ENCODE measurements around the gene DYRK1A. TPM values are rescaled to one million over a fixed set of nuclear protein-coding genes. Genes with fewer than 3 reads are reported as not detected.
A peak's percentile ranks its signal among the peaks of the same experiment; 100 is the strongest.

DYRK1A gene
- total RNA-seq, 2 experiments from 2014 or later = 109 to 122 TPM

DNA sequence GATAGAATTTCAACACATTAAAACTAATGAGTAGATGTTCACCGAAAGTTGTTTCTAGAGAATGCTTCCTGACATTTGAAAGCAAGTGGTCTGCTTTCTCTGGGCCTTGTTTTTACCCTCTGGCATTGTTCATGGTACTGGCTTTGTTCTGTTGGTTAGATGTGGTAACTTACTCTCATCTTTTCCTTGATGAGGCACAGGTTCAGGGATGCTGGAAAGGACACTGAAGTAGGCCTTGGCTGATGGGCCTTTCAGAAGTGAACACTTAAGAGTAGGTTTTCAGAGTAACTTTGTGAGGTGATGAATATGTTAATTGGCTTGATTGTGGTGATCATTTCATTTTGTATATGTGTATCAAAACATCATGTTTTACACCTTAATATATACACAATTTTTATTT, 55.8 kb downstream of the DYRK1A start:
- Mint-ChIP-seq H3K36me3 (peaks cover 52% of the 10 kb centered on the region), H3K4me3 (no peak overlapping the region), H3K4me1 (peaks cover 26% of the 10 kb centered on the region), H3K27me3 (no peaks in the 10 kb centered on the region), H3K27ac (no peak overlapping the region), H3K9me3 (peaks cover 4% of the 10 kb centered on the region)
- POLR2A ChIA-PET = interaction anchor here (0.8 kb wide), 1 partner anchor 22 kb away, joined by 3 read pairs; no protein-coding TSS in a partner anchor
- DNase-seq (no peak), ATAC-seq (ENCODE audit: low read depth) (no peak)

DNA sequence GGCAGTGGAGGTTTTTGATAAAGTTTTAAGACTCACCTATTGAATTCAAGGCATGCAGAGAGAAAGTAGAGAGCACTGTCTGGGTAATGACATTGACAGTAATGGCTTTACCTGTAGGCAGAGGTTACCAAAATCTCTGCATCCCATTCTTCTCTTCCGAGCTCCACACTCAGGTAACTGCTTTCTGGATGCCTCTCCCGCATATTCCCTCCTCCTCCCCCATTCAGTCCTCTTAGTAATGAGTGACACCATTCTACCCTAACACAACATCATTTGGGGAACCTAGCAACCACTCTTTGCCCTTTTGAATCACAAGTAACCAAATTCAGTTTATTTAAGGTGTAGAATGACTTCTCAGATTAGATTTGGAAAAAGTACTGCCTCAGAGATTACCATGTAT, 56.5 kb downstream of the DYRK1A start:
- no peak overlapping the region for H3K4me3 Mint-ChIP-seq
- H3K27ac Mint-ChIP-seq = no peak overlapping the region
- peaks cover 51% of the 10 kb centered on the region for H3K36me3 Mint-ChIP-seq
- H3K27me3 Mint-ChIP-seq = no peaks in the 10 kb centered on the region
- DNase-seq (no peak), ATAC-seq (ENCODE audit: low read depth) (no peak)
- H3K9me3 Mint-ChIP-seq = peaks cover 4% of the 10 kb centered on the region
- POLR2A ChIA-PET = no interaction called here
- peaks cover 23% of the 10 kb centered on the region for H3K4me1 Mint-ChIP-seq

DNA sequence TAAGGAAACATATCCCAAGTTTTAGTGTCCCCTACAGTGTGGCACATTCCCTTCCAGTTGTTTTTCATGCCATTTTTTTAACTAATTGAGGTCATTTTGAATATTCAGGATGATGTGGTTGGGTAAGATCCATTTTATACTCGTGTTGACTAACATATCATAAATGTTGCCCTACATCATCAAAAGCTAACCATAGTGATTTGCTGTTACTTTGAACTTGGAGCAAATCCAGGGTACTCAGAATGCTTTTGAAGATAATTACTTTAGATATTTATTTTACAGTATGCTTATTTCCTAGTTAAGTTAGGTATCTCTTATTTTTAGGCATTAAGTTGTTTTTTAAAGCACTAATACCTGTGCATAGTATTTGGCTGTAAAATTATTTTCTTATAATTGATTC, 57.8 kb downstream of the DYRK1A start:
- POLR2A ChIA-PET = no interaction called here
- ATAC-seq (ENCODE audit: low read depth) (no peak), DNase-seq (no peak)
- Mint-ChIP-seq H3K27me3 (no peaks in the 10 kb centered on the region), H3K4me3 (no peak overlapping the region), H3K9me3 (peaks cover 4% of the 10 kb centered on the region), H3K27ac (no peak overlapping the region), H3K4me1 (peaks cover 20% of the 10 kb centered on the region), H3K36me3 (peaks cover 57% of the 10 kb centered on the region)

DNA sequence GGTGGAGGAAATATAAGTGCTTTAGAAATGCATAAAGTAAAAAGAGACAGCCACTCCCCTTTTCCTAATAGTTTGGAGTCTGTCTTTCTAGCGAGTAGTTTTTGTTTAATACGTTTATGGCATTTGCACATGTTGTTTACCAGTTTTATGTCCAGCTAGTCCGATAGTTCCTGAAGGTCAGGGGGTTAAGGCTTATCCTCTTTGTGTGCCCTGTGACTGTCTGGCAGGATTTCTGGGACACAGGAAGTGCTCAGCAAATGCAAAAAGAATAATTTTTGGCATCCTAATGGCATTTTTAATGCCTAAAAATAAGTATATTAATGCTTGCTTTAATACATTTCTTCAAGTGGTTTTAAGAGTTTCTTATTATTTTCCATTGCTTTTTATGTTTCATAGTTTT, 58.4 kb downstream of the DYRK1A start:
- peaks cover 19% of the 10 kb centered on the region for H3K4me1 Mint-ChIP-seq
- no peak for ATAC-seq (ENCODE audit: low read depth)
- no peak overlapping the region for H3K4me3 Mint-ChIP-seq
- peaks cover 56% of the 10 kb centered on the region for H3K36me3 Mint-ChIP-seq
- no peak for DNase-seq
- peaks cover 4% of the 10 kb centered on the region for H3K9me3 Mint-ChIP-seq
- H3K27me3 Mint-ChIP-seq = no peaks in the 10 kb centered on the region
- POLR2A ChIA-PET = no interaction called here
- H3K27ac Mint-ChIP-seq = no peak overlapping the region

DNA sequence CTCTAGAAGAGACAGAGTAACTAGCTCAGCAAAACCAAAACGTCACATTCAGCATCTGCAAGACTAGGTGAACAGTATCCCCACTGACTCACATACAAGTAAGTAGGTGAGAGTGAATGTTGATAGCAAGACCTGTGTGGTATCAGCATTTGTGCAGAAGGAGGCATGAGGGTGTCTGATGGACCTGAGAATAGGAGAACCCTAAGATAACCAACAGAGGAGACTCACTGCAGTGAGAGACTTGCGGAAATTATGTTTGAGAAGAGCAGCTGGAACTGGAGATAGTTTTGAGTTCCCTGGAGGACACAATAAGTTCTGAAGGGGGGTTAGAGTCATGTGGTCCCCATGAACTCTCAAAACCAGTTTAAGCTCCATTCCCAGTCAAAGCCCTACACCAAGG, 59.1 kb downstream of the DYRK1A start:
- peaks cover 4% of the 10 kb centered on the region for H3K9me3 Mint-ChIP-seq
- DNase-seq (no peak), ATAC-seq (ENCODE audit: low read depth) (no peak)
- POLR2A ChIA-PET = no interaction called here
- peaks cover 52% of the 10 kb centered on the region for H3K36me3 Mint-ChIP-seq
- peaks cover 20% of the 10 kb centered on the region for H3K4me1 Mint-ChIP-seq
- H3K4me3 Mint-ChIP-seq = no peak overlapping the region
- H3K27ac Mint-ChIP-seq = no peak overlapping the region
- H3K27me3 Mint-ChIP-seq = no peaks in the 10 kb centered on the region

DNA sequence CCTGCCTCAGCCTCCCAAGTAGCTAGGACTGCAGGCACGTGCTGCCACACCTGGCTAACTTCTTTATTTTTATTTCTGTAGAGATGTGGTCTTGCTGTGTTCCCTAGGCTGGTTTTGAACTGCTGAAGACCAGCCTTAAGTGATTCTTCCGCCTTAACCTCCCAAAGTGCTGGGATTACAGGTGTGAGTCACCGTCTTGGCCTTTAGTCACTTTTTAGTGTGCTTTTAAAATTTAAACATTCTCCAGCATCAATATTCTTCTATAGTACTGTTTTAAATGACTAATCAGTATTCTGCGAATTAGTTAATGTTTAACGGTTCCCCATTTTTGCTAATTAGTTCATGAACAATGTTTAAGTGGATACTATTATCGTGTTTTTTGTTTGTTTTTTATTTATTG, 60.6 kb downstream of the DYRK1A start:
- H3K36me3 Mint-ChIP-seq = peaks cover 46% of the 10 kb centered on the region
- peaks cover 4% of the 10 kb centered on the region for H3K9me3 Mint-ChIP-seq
- H3K27me3 Mint-ChIP-seq = no peaks in the 10 kb centered on the region
- no peak overlapping the region for H3K27ac Mint-ChIP-seq
- H3K4me3 Mint-ChIP-seq = no peak overlapping the region
- DNase-seq = no peak
- ATAC-seq (ENCODE audit: low read depth) = no peak
- POLR2A ChIA-PET = no interaction called here
- H3K4me1 Mint-ChIP-seq = peaks cover 26% of the 10 kb centered on the region

DNA sequence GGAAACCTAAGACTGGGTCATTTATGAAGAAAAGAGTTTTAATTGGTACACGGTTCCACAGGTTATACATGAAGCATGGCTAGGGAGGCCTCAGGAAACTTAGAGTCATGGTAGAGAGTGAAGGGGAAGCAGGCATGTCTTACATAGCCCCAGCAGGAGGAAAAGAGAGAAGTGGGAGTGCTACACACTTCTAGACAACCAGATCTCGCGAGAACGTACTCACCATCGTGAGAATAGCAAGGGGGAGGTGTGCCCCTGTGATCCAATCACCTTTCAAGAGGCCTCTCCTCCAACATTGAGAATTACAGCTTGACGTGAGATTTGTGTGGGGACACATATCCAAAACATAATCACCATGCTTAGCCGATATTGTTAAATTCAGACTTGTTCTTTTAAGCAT, 62.8 kb downstream of the DYRK1A start:
- no peak for DNase-seq
- H3K4me1 Mint-ChIP-seq = peaks cover 35% of the 10 kb centered on the region
- no peaks in the 10 kb centered on the region for H3K27me3 Mint-ChIP-seq
- POLR2A ChIA-PET = no interaction called here
- H3K4me3 Mint-ChIP-seq = no peak overlapping the region
- peaks cover 4% of the 10 kb centered on the region for H3K9me3 Mint-ChIP-seq
- no peak overlapping the region for H3K27ac Mint-ChIP-seq
- no peak for ATAC-seq (ENCODE audit: low read depth)
- peaks cover 38% of the 10 kb centered on the region for H3K36me3 Mint-ChIP-seq

DNA sequence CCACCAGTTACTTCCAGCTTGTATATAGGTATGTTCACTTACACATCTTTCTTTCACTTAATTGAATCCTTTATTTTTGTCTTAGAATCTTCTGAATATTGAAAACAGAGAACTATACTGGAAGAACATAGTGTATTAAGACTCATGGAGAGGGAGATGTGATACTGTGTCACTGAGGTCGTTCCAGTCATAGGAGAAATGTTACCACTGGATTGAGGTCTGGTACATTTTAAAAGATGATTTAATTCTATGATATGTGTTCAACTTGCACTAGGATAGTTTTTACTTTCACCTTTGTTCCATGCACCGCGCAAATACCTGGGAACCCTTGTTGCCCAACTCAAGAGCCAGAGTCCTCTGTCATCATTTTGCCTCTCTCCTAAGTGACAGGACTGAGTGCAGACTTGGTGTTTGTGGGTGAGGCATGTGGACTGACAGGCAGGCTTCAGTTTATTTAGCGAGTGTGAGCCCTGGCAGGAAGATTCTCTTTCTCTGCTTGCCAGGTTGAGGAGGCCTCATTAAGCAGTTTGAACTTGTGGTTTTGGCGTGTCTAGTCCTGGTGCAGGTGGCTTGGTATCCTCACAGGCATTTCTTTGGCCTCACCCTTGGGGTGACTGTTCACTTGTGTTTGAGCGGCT, 63.7 kb downstream of the DYRK1A start:
- ATAC-seq (ENCODE audit: low read depth) = peak; percentile 12
- Mint-ChIP-seq H3K9me3 (peaks cover 4% of the 10 kb centered on the region), H3K4me3 (peak overlapping the region; percentile 2), H3K27me3 (no peaks in the 10 kb centered on the region), H3K27ac (no peak overlapping the region), H3K36me3 (peaks cover 38% of the 10 kb centered on the region), H3K4me1 (peaks cover 35% of the 10 kb centered on the region)
- no peak for DNase-seq
- POLR2A ChIA-PET = no interaction called here

DNA sequence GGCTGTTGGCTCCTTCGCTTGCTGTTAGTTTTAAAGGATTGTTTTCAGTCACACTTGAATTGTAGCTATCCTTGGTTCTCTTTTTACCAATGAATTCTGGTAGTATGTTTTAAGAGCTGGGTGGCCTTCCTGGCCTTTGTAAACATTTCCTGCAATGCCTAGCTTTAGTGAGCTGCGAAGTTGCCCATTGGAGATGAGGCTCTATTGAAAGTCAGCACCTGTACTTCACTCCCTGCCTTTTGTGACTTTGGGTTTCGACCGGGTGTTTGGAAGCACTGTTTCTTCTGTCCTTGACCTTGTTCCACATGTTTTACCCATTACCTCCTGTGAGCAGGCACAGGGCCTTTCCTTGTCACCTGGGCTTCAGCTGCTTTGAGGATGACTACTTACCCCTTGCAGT, 64.7 kb downstream of the DYRK1A start:
- peaks cover 34% of the 10 kb centered on the region for H3K4me1 Mint-ChIP-seq

DNA sequence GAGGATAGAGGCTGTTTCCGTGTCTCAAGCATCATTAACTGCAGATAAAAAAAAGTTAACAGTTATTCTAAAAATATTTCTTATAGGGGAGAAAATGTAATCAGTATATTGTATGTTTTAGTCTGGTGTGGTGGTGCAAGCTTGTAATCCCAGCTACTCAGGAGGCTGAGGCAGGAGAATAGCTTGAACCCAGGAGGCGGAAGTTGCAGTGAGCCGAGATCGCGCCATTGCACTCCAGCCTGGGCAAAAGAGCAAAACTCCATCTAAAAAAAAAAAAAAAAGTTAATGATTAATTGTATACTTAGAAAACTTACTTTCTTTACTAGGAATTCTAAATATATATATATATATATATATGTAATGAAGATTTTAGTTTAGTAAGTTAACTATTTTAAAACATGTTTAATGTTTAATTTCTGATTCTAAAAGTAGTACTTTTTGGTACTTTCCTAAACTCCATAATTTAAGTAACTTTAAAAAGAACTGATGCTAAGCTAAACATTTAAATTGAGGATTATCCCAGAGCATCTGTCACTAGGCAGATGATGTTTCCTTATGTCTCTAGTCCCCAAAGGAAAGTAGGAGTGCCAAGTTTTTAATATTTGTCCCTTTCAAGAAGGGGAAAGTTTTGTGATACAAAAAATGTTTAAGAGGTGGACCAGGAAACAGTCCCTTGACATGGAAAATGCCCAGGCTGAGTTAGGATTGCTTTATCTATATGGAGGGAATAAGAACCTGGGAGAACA, 66.3 kb downstream of the DYRK1A start:
- POLR2A ChIA-PET = no interaction called here
- no peak overlapping the region for H3K4me3 Mint-ChIP-seq

More for the DNA sequence above, 64.7 kb downstream of the DYRK1A start:
- DNase-seq (no peak), ATAC-seq (ENCODE audit: low read depth) (no peak)
- H3K4me3 Mint-ChIP-seq = no peak overlapping the region
- peak overlapping the region; percentile 52 for H3K27ac Mint-ChIP-seq
- H3K36me3 Mint-ChIP-seq = peaks cover 30% of the 10 kb centered on the region
- POLR2A ChIA-PET = no interaction called here
- no peaks in the 10 kb centered on the region for H3K27me3 Mint-ChIP-seq
- peaks cover under 1% of the 10 kb centered on the region for H3K9me3 Mint-ChIP-seq

DNA sequence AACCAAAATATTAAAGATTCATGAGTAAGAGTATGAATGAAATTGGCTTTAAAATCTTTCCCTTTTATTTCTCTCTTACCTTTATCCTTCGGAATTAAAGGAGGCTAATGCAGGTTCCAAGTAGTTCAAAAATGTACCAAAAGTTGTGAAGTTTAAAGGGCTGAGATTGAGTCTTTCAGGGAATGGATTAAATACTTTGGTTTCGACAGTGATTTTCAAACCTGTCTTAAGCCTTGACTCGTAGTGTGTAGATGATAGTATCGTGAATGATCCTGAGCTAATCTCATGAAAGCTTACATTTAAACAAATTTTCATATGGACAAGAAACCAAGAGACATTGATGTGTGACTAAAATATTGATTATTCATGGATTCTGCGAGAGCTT, 66.9 kb downstream of the DYRK1A start:
- H3K27ac Mint-ChIP-seq = no peak overlapping the region
- POLR2A ChIA-PET = no interaction called here
- no peak for ATAC-seq (ENCODE audit: low read depth)

More for the DNA sequence above, 66.3 kb downstream of the DYRK1A start:
- ATAC-seq (ENCODE audit: low read depth) (no peak), DNase-seq (no peak)
- Mint-ChIP-seq H3K27me3 (no peaks in the 10 kb centered on the region), H3K4me1 (peaks cover 33% of the 10 kb centered on the region), H3K27ac (no peak overlapping the region), H3K9me3 (no peaks in the 10 kb centered on the region), H3K36me3 (peaks cover 22% of the 10 kb centered on the region)

DNA sequence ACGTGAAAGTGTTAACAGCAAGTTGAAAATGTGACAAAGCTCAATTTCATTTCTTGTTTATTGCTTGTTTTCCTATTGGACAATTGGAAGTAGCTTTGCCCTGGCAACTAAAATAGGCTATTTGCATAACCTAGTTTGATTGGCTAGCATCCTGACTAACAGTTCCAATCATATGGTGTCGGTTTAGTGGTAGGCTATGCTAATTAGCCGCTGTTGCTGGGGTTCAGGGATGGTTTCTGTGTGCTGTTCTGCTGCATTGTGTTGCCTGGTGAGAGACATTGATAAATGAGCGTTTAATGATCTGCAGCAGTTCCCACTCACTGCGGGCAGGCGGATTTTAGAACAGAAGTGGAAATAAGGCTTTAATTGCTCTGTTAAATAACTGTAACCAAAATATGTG, 68.5 kb downstream of the DYRK1A start:
- no peak overlapping the region for H3K4me3 Mint-ChIP-seq
- H3K36me3 Mint-ChIP-seq = peaks cover 19% of the 10 kb centered on the region
- no peaks in the 10 kb centered on the region for H3K27me3 Mint-ChIP-seq
- no peaks in the 10 kb centered on the region for H3K9me3 Mint-ChIP-seq
- POLR2A ChIA-PET = no interaction called here
- H3K4me1 Mint-ChIP-seq = peaks cover 24% of the 10 kb centered on the region
- peak; percentile 98 for ATAC-seq (ENCODE audit: low read depth)
- H3K27ac Mint-ChIP-seq = no peak overlapping the region
- DNase-seq = no peak

More for the DNA sequence above, 66.9 kb downstream of the DYRK1A start:
- Mint-ChIP-seq H3K4me1 (peaks cover 27% of the 10 kb centered on the region), H3K27me3 (no peaks in the 10 kb centered on the region), H3K36me3 (peaks cover 19% of the 10 kb centered on the region), H3K4me3 (no peak overlapping the region), H3K9me3 (no peaks in the 10 kb centered on the region)
- DNase-seq = no peak

DNA sequence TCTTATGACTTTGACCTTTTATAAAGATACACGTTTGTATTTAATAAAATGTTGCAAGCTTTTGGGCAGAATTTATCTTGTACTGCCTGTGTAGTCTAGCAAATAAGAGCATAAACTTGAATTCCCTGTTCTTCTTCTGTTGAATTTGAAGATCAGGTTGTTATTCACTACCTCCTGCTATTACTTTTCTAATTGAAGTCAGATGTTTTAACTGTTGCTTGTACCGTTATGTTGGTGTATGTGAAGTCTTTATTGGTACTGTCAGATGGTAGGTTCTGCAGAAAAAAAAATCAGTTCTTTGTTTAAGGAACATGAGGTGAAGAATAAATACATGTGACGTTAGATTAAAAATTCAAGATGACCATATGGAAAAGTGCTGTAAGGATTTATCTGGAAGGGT, 69.1 kb downstream of the DYRK1A start:
- H3K27me3 Mint-ChIP-seq = no peaks in the 10 kb centered on the region
- H3K27ac Mint-ChIP-seq = no peak overlapping the region
- H3K36me3 Mint-ChIP-seq = peaks cover 19% of the 10 kb centered on the region
- H3K9me3 Mint-ChIP-seq = no peaks in the 10 kb centered on the region
- H3K4me3 Mint-ChIP-seq = no peak overlapping the region
- H3K4me1 Mint-ChIP-seq = peaks cover 21% of the 10 kb centered on the region
- POLR2A ChIA-PET = no interaction called here
- no peak for DNase-seq
- ATAC-seq (ENCODE audit: low read depth) = no peak

DNA sequence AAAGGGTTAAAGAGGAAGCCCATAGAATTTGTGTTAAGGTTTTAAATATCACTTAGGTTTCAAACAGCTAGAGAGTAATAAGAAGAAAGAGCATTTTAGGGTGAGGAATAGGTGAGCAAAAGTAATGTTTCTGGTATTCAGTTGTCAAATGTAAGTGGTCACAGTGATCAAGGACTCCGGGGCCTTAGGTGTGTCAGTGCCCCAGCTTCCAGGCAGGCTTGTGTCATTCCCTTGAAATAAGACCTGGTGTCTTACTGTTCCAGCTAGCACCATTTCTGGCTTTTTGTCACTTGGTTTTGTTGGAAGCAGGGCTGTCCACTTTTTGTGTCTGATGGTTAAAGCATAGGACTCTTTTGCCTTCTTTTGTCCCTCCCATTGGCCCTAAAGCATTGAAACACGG, 69.6 kb downstream of the DYRK1A start:
- Mint-ChIP-seq H3K36me3 (peaks cover 19% of the 10 kb centered on the region), H3K9me3 (no peaks in the 10 kb centered on the region), H3K4me3 (no peak overlapping the region), H3K27ac (no peak overlapping the region), H3K4me1 (peaks cover 21% of the 10 kb centered on the region), H3K27me3 (no peaks in the 10 kb centered on the region)
- ATAC-seq (ENCODE audit: low read depth) (no peak), DNase-seq (no peak)
- POLR2A ChIA-PET = no interaction called here
